Measurements from ENCODE around the gene CCNA1. TPM values are rescaled to one million over a fixed set of nuclear protein-coding genes. Genes with fewer than 3 reads are reported as not detected.

Gene CCNA1
- total RNA-seq, 1 donor from 2014 or later, result 3.7 TPM

GRCh38 chr13:36453516-36453915 lies 21.2 kb downstream of the CCNA1 start:
- H3K27me3 Mint-ChIP-seq, result peaks cover 36% of the 10 kb centered on the region
- no peaks in the 10 kb centered on the region for H3K36me3 Mint-ChIP-seq

GRCh38 chr13:36454121-36454520 lies 21.8 kb downstream of the CCNA1 start:
- Mint-ChIP-seq H3K4me3 (no peak overlapping the region), H3K4me1 (ENCODE audit: unreplicated experiment) (peaks cover 4% of the 10 kb centered on the region), H3K27ac (no peak overlapping the region), H3K36me3 (no peaks in the 10 kb centered on the region), H3K27me3 (peaks cover 33% of the 10 kb centered on the region), H3K9me3 (no peaks in the 10 kb centered on the region)
- no peak for DNase-seq (ENCODE audit: extremely low spot score, unreplicated experiment)
- TF ChIP-seq CTCF (conservative IDR thresholded peaks at IDR 0.05), result no peak

More at GRCh38 chr13:36453516-36453915, 21.2 kb downstream of the CCNA1 start:
- Mint-ChIP-seq H3K27ac (no peak overlapping the region), H3K9me3 (no peaks in the 10 kb centered on the region), H3K4me1 (ENCODE audit: unreplicated experiment) (peaks cover 4% of the 10 kb centered on the region), H3K4me3 (no peak overlapping the region)
- peak; percentile 67 for TF ChIP-seq CTCF (conservative IDR thresholded peaks at IDR 0.05)
- DNase-seq (ENCODE audit: extremely low spot score, unreplicated experiment), result no peak

- H3K36me3 Mint-ChIP-seq, result no peaks in the 10 kb centered on the region
- peaks cover 4% of the 10 kb centered on the region for H3K4me1 Mint-ChIP-seq (ENCODE audit: unreplicated experiment)
- no peak overlapping the region for H3K4me3 Mint-ChIP-seq
- no peak for TF ChIP-seq CTCF (conservative IDR thresholded peaks at IDR 0.05)
- peaks cover 28% of the 10 kb centered on the region for H3K27me3 Mint-ChIP-seq
- no peak overlapping the region for H3K27ac Mint-ChIP-seq
- DNase-seq (ENCODE audit: extremely low spot score, unreplicated experiment), result no peak
- H3K9me3 Mint-ChIP-seq, result no peaks in the 10 kb centered on the region
These were observed 22.7 kb downstream of the CCNA1 start for GRCh38 chr13:36454987-36455386.

GRCh38 chr13:36456577-36456976 lies 24.3 kb downstream of the CCNA1 start:
- no peak for DNase-seq (ENCODE audit: extremely low spot score, unreplicated experiment)
- peaks cover 17% of the 10 kb centered on the region for H3K27me3 Mint-ChIP-seq
- no peak for TF ChIP-seq CTCF (conservative IDR thresholded peaks at IDR 0.05)
- H3K36me3 Mint-ChIP-seq, result no peaks in the 10 kb centered on the region
- no peak overlapping the region for H3K27ac Mint-ChIP-seq
- H3K9me3 Mint-ChIP-seq, result no peaks in the 10 kb centered on the region
- no peak overlapping the region for H3K4me3 Mint-ChIP-seq
- peaks cover 4% of the 10 kb centered on the region for H3K4me1 Mint-ChIP-seq (ENCODE audit: unreplicated experiment)

- no peak for TF ChIP-seq CTCF (conservative IDR thresholded peaks at IDR 0.05)
- peaks cover 3% of the 10 kb centered on the region for H3K27me3 Mint-ChIP-seq
- no peaks in the 10 kb centered on the region for H3K4me1 Mint-ChIP-seq (ENCODE audit: unreplicated experiment)
- H3K36me3 Mint-ChIP-seq, result no peaks in the 10 kb centered on the region
- no peak for DNase-seq (ENCODE audit: extremely low spot score, unreplicated experiment)
- no peak overlapping the region for H3K27ac Mint-ChIP-seq
- H3K4me3 Mint-ChIP-seq, result no peak overlapping the region
- no peaks in the 10 kb centered on the region for H3K9me3 Mint-ChIP-seq
These were observed 29.2 kb downstream of the CCNA1 start for GRCh38 chr13:36461506-36461905.

GRCh38 chr13:36475468-36475867 lies 43.2 kb downstream of the CCNA1 start:
- DNase-seq (ENCODE audit: extremely low spot score, unreplicated experiment), result no peak
- no peak overlapping the region for H3K27ac Mint-ChIP-seq
- no peak for TF ChIP-seq CTCF (conservative IDR thresholded peaks at IDR 0.05)

More at GRCh38 chr13:36475468-36475867, 43.2 kb downstream of the CCNA1 start:
- H3K4me1 Mint-ChIP-seq (ENCODE audit: unreplicated experiment), result no peaks in the 10 kb centered on the region
- H3K9me3 Mint-ChIP-seq, result peaks cover 5% of the 10 kb centered on the region
- no peaks in the 10 kb centered on the region for H3K36me3 Mint-ChIP-seq
- H3K27me3 Mint-ChIP-seq, result peaks cover 8% of the 10 kb centered on the region
- H3K4me3 Mint-ChIP-seq, result no peak overlapping the region
